ENCODE data around the gene LIMCH1.

Gene LIMCH1

GRCh38 chr4:41625531-41625930 lies 87.6 kb downstream of the LIMCH1 start:
- Histone ChIP-seq H3K27me3 (ENCODE audit: control insufficient read depth, low read length) (peaks cover 5% of the 10 kb centered on the region; the same call in 1 of the 2 replicates), H4K20me1 (ENCODE audit: control insufficient read depth, insufficient read depth, low read depth, low read length) (no peaks in the 10 kb centered on the region), H3K36me3 (ENCODE audit: control insufficient read depth, low read length) (no peaks in the 10 kb centered on the region)

GRCh38 chr4:41628936-41629335 lies 91.0 kb downstream of the LIMCH1 start:
- H4K20me1 ChIP-seq (ENCODE audit: control insufficient read depth, insufficient read depth, low read depth, low read length) = no peaks in the 10 kb centered on the region
- no peaks in the 10 kb centered on the region for H3K9me3 ChIP-seq (ENCODE audit: control insufficient read depth, insufficient read depth, low read length)
- no peak overlapping the region for H3K27ac ChIP-seq (ENCODE audit: low read depth, low read length)
- H3K36me3 ChIP-seq (ENCODE audit: control insufficient read depth, low read length) = no peaks in the 10 kb centered on the region
- H3K4me3 ChIP-seq (ENCODE audit: low read length) = no peak overlapping the region
- H3K27me3 ChIP-seq (ENCODE audit: control insufficient read depth, low read length) = peaks cover 5% of the 10 kb centered on the region; the same call in 1 of the 2 replicates
- no peak overlapping the region for H3K4me2 ChIP-seq (ENCODE audit: low read length)
- no peaks in the 10 kb centered on the region for H3K79me2 ChIP-seq (ENCODE audit: control insufficient read depth, low read length)
- no peaks in the 10 kb centered on the region for H3K4me1 ChIP-seq (ENCODE audit: control insufficient read depth, low read length)
- TF ChIP-seq EZH2phosphoT487 (IDR thresholded peaks at IDR 0.05; ENCODE audit: borderline replicate concordance, low read length) (no peak), CTCF (IDR thresholded peaks at IDR 0.05; ENCODE audit: low read depth, low read length, poor library complexity, severe bottlenecking) (no peak)
- no peaks in the 10 kb centered on the region for H3F3A ChIP-seq (ENCODE audit: control insufficient read depth, insufficient read depth)
- no peaks in the 10 kb centered on the region for H3K9me2 ChIP-seq (replicated peaks; ENCODE audit: control insufficient read depth, low read length)

More at GRCh38 chr4:41625531-41625930, 87.6 kb downstream of the LIMCH1 start:
- Histone ChIP-seq H3K4me3 (ENCODE audit: low read length) (no peak overlapping the region), H3K4me2 (ENCODE audit: low read length) (no peak overlapping the region), H3K4me1 (ENCODE audit: control insufficient read depth, low read length) (no peaks in the 10 kb centered on the region), H3K9me2 (replicated peaks; ENCODE audit: control insufficient read depth, low read length) (no peaks in the 10 kb centered on the region), H3K79me2 (ENCODE audit: control insufficient read depth, low read length) (no peaks in the 10 kb centered on the region), H3F3A (ENCODE audit: control insufficient read depth, insufficient read depth) (no peaks in the 10 kb centered on the region), H3K9me3 (ENCODE audit: control insufficient read depth, insufficient read depth, low read length) (no peaks in the 10 kb centered on the region), H3K27ac (ENCODE audit: low read depth, low read length) (no peak overlapping the region)
- TF ChIP-seq EZH2phosphoT487 (IDR thresholded peaks at IDR 0.05; ENCODE audit: borderline replicate concordance, low read length) (no peak), CTCF (IDR thresholded peaks at IDR 0.05; ENCODE audit: low read depth, low read length, poor library complexity, severe bottlenecking) (no peak)

GRCh38 chr4:41631523-41631922 lies 93.6 kb downstream of the LIMCH1 start:
- Histone ChIP-seq H3K27ac (ENCODE audit: low read depth, low read length) (no peak overlapping the region), H3F3A (ENCODE audit: control insufficient read depth, insufficient read depth) (no peaks in the 10 kb centered on the region), H3K4me1 (ENCODE audit: control insufficient read depth, low read length) (no peaks in the 10 kb centered on the region), H3K79me2 (ENCODE audit: control insufficient read depth, low read length) (no peaks in the 10 kb centered on the region), H3K36me3 (ENCODE audit: control insufficient read depth, low read length) (no peaks in the 10 kb centered on the region), H3K9me3 (ENCODE audit: control insufficient read depth, insufficient read depth, low read length) (no peaks in the 10 kb centered on the region), H3K27me3 (ENCODE audit: control insufficient read depth, low read length) (peaks cover 5% of the 10 kb centered on the region; the same call in 1 of the 2 replicates), H3K4me3 (ENCODE audit: low read length) (no peak overlapping the region), H4K20me1 (ENCODE audit: control insufficient read depth, insufficient read depth, low read depth, low read length) (no peaks in the 10 kb centered on the region), H3K4me2 (ENCODE audit: low read length) (no peak overlapping the region), H3K9me2 (replicated peaks; ENCODE audit: control insufficient read depth, low read length) (no peaks in the 10 kb centered on the region)
- no peak for TF ChIP-seq CTCF (IDR thresholded peaks at IDR 0.05; ENCODE audit: low read depth, low read length, poor library complexity, severe bottlenecking)
- TF ChIP-seq EZH2phosphoT487 (IDR thresholded peaks at IDR 0.05; ENCODE audit: borderline replicate concordance, low read length) = no peak

Measured in DOHH2 (cell line).